TTC549 (cell line): ENCODE data around the gene NELL2.
"Not testable (repeated sequence)": the region's sequence is repeated elsewhere in the genome, so short reads cannot be mapped to it uniquely, and the experiment has no call there.

Experiments used
- FAIRE-seq: peaks from 2 replicates; lab custom pipeline; 2012; peaks lifted over from hg19 to GRCh38; lab: Jason Lieb, UNC

NELL2 gene

GRCh38 chr12:44847888-44848702 lies 28.0 kb downstream of the NELL2 start:
- no peak for FAIRE-seq

- FAIRE-seq = no peak
Observed at GRCh38 chr12:44847403-44847802, 28.7 kb downstream of the NELL2 start.

- no peak for FAIRE-seq
Observed at GRCh38 chr12:44846826-44847225, 29.3 kb downstream of the NELL2 start.

GRCh38 chr12:44842669-44843068 lies 33.4 kb downstream of the NELL2 start:
- no peak for FAIRE-seq

GRCh38 chr12:44839785-44840184 lies 36.3 kb downstream of the NELL2 start:
- no peak for FAIRE-seq

- FAIRE-seq = no peak
Observed at GRCh38 chr12:44837114-44837755, 38.9 kb downstream of the NELL2 start.

GRCh38 chr12:44835641-44836379 lies 40.3 kb downstream of the NELL2 start:
- no peak for FAIRE-seq

GRCh38 chr12:44834996-44835395 lies 41.1 kb downstream of the NELL2 start:
- FAIRE-seq = not testable (repeated sequence)

GRCh38 chr12:44833561-44833960 lies 42.6 kb downstream of the NELL2 start:
- no peak for FAIRE-seq

- no peak for FAIRE-seq
Observed at GRCh38 chr12:44830566-44831055, 45.5 kb downstream of the NELL2 start.

- FAIRE-seq = no peak
Observed at GRCh38 chr12:44829045-44829444, 47.1 kb downstream of the NELL2 start.

GRCh38 chr12:44827832-44828438 lies 48.2 kb downstream of the NELL2 start:
- FAIRE-seq = no peak

- FAIRE-seq = not testable (repeated sequence)
Observed at GRCh38 chr12:44821702-44822101, 54.4 kb downstream of the NELL2 start.

- FAIRE-seq = no peak
Observed at GRCh38 chr12:44819884-44820283, 56.2 kb downstream of the NELL2 start.

- FAIRE-seq = no peak
Observed at GRCh38 chr12:44817687-44818086, 58.4 kb downstream of the NELL2 start.

GRCh38 chr12:44816446-44817017 lies 59.6 kb downstream of the NELL2 start:
- no peak for FAIRE-seq

- no peak for FAIRE-seq
Observed at GRCh38 chr12:44812062-44812461, 64.1 kb downstream of the NELL2 start.

GRCh38 chr12:44804068-44804467 lies 72.0 kb downstream of the NELL2 start:
- no peak for FAIRE-seq

GRCh38 chr12:44795970-44796369 lies 80.1 kb downstream of the NELL2 start:
- no peak for FAIRE-seq

GRCh38 chr12:44788731-44789130 lies 87.4 kb downstream of the NELL2 start:
- no peak for FAIRE-seq

- FAIRE-seq = no peak
Observed at GRCh38 chr12:44780221-44780790, 95.8 kb downstream of the NELL2 start.

- FAIRE-seq = no peak
Observed at GRCh38 chr12:44779766-44780165, 96.3 kb downstream of the NELL2 start.
